ENCODE results near the gene CBFA2T2. TPM values are rescaled to one million over a fixed set of nuclear protein-coding genes. Genes with fewer than 3 reads are reported as not detected.
"Not testable (repeated sequence)": the region's sequence is repeated elsewhere in the genome, so short reads cannot be mapped to it uniquely, and the experiment has no call there.

CBFA2T2 gene
- total RNA-seq, 4 donors from 2014 or later, result 17.2 to 24.6 (median 21.7) TPM

- no peak for TF ChIP-seq POLR2A (IDR thresholded peaks at IDR 0.05)
- TF ChIP-seq, protein P1, sequence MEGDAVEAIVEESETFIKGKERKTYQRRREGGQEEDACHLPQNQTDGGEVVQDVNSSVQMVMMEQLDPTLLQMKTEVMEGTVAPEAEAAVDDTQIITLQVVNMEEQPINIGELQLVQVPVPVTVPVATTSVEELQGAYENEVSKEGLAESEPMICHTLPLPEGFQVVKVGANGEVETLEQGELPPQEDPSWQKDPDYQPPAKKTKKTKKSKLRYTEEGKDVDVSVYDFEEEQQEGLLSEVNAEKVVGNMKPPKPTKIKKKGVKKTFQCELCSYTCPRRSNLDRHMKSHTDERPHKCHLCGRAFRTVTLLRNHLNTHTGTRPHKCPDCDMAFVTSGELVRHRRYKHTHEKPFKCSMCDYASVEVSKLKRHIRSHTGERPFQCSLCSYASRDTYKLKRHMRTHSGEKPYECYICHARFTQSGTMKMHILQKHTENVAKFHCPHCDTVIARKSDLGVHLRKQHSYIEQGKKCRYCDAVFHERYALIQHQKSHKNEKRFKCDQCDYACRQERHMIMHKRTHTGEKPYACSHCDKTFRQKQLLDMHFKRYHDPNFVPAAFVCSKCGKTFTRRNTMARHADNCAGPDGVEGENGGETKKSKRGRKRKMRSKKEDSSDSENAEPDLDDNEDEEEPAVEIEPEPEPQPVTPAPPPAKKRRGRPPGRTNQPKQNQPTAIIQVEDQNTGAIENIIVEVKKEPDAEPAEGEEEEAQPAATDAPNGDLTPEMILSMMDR (IDR thresholded peaks at IDR 0.05), result no peak
- no peak for DNase-seq (ENCODE audit: low spot score in 2 of 2)
- intact Hi-C loops (cut with DNase I; ENCODE audit: low total_unique reads), result loop anchor here (5.0 kb wide), 1 partner anchor 202 kb away; the partner anchor contains the start of gene C20orf144
- H3K4me3 ChIP-seq (ENCODE audit: low read depth, poor library complexity, severe bottlenecking), result no peak overlapping the region
- 94 to 97% methylated on average over 5 of the region's 5 CpGs for WGBS, 2 donors
These were observed 29.2 kb upstream of the CBFA2T2 start for GRCh38 chr20:33460711-33461110.

GRCh38 chr20:33463332-33464101 lies 26.4 kb upstream of the CBFA2T2 start:
- 85 to 86% methylated on average over 7 of the region's 7 CpGs for WGBS, 2 donors
- TF ChIP-seq, protein P1 (IDR thresholded peaks at IDR 0.05), result no peak
- TF ChIP-seq POLR2A (IDR thresholded peaks at IDR 0.05), result no peak
- intact Hi-C loops (cut with DNase I; ENCODE audit: low total_unique reads), result loop anchor here (5.0 kb wide), 1 partner anchor 199 kb away; the partner anchor contains the start of gene C20orf144
- no peak for DNase-seq (ENCODE audit: low spot score in 2 of 2)
- H3K4me3 ChIP-seq (ENCODE audit: low read depth, poor library complexity, severe bottlenecking), result no peak overlapping the region

DNA sequence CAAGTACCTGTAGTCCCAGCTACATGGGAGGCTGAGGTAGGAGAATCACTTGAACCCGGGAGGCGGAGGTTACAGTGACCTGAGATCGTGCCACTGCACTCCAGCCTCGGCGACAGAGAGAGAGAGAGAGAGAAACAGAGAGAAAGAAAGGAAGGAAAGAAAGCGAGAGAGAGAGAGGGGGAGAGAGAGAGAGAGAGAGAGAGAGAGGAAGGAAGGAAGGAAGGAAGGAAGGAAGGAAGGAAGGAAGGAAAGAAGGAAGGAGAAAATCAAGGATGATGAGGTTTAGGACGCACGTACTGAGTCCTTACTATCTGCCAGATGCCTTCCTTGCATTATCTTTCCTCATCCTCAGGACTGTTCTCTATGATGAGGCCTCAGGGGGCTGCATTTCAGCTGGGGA lies 25.1 kb upstream of the CBFA2T2 start:
- not testable (repeated sequence) for DNase-seq (ENCODE audit: low spot score in 2 of 2); H3K4me3 ChIP-seq (ENCODE audit: low read depth, poor library complexity, severe bottlenecking)
- 93 to 98% methylated on average over 8 of the region's 8 CpGs for WGBS, 2 donors
- intact Hi-C loops (cut with DNase I; ENCODE audit: low total_unique reads), result loop anchor here (5.0 kb wide), 1 partner anchor 198 kb away; the partner anchor contains the start of gene C20orf144

- WGBS, 2 donors, result 82% methylated on average over 9 of the region's 9 CpGs
- no peak for TF ChIP-seq POLR2A (IDR thresholded peaks at IDR 0.05)
- TF ChIP-seq, protein P1 (IDR thresholded peaks at IDR 0.05), result no peak
- no peak for DNase-seq (ENCODE audit: low spot score in 2 of 2)
- intact Hi-C loops (cut with DNase I; ENCODE audit: low total_unique reads), result no loop called here
- no peak overlapping the region for H3K4me3 ChIP-seq (ENCODE audit: low read depth, poor library complexity, severe bottlenecking)
These were observed 24.2 kb upstream of the CBFA2T2 start for GRCh38 chr20:33465481-33466302.

DNA sequence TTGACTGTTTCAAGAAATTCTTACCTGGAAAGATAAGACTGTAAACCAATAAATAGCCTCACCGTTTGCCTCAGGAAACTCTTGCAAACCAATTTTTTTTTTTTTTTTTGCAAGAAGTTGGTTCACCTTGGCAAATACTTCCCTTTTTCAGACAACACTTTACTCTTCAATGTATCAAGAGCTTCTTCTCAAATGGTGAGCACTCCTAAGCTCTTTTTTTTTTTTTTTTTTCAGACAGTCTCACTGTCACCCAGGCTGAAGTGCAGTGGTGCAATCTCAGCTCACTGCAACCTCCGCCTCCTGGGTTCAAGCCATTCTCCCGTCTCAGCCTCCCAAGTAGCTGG lies 23.6 kb upstream of the CBFA2T2 start:
- intact Hi-C loops (cut with DNase I; ENCODE audit: low total_unique reads), result no loop called here
- DNase-seq (ENCODE audit: low spot score in 2 of 2), result no peak
- 92 to 94% methylated on average over 3 of the region's 3 CpGs for WGBS, 2 donors
- TF ChIP-seq, protein P1 (IDR thresholded peaks at IDR 0.05), result no peak
- TF ChIP-seq POLR2A (IDR thresholded peaks at IDR 0.05), result no peak
- H3K4me3 ChIP-seq (ENCODE audit: low read depth, poor library complexity, severe bottlenecking), result no peak overlapping the region

- no peak for DNase-seq (ENCODE audit: low spot score in 2 of 2)
- TF ChIP-seq, protein P1 (IDR thresholded peaks at IDR 0.05), result no peak
- no peak for TF ChIP-seq POLR2A (IDR thresholded peaks at IDR 0.05)
- intact Hi-C loops (cut with DNase I; ENCODE audit: low total_unique reads), result no loop called here
- no peak overlapping the region for H3K4me3 ChIP-seq (ENCODE audit: low read depth, poor library complexity, severe bottlenecking)
- WGBS, 2 donors, result 71 to 79% methylated on average over 4 of the region's 4 CpGs
These were observed 19.4 kb upstream of the CBFA2T2 start for GRCh38 chr20:33470457-33470856.

Data from lower leg skin (tissue), 4 donors.